Stimulated activated CD4-positive, alpha-beta T cell treated with anti-CD3 and anti-CD28 coated beads, TNF-alpha, amount 100 ng/mL, for 24 hours (primary cell): ENCODE measurements around the gene TAF11L5.
"Not testable (repeated sequence)": the region's sequence is repeated elsewhere in the genome, so short reads cannot be mapped to it uniquely, and the experiment has no call there.

Experiments used
- DNase-seq, 3 experiments: peaks; one replicate each; pipeline ENCODE4 v3.0.0-alpha.2; 2020; ENCODE audit warnings: low read depth in 3 of 3

TAF11L5 gene

DNA sequence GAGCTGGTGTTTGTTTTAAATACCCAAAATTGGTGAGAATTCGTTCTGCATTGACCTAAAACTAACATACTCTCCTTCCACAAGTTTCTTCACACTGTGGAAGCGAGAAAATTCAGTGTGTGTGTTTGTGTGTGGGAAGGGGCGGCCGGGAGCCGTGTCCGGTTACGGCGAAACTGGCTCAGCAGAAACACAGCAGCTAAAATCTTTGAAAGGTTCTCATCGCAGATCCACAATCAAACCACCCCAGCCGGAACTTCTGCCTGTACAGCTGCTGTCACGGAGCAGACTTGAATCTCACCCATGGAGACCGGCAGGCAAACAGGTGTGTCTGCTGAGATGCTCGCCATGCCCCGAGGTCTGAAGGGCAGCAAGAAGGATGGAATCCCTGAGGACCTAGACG lies at the start of gene TAF11L5:
TAF11L5 (plus strand) TSS at position 301 of the 400 bp plus-strand sequence.
- not testable (repeated sequence) for DNase-seq

DNA sequence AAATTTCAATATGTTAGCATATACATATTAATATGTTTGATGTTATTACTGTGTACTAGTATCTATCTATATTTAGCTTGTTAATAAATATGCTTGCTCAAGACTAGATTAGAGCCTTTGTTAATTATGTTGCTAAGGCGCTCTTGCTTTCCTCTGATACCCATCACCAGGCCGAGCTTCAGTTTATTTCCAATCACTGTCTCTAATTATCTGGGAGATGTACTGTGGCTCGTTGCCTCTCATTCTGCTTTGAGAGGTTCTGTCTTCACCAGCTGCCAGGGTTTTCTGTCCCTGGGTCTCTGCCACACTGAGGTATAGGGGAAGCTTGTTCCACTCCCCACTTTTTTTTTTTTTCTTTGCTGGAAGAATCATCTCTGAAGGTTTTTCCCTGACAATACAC lies 48.0 kb upstream of the TAF11L5 start:
- DNase-seq: no peak

DNA sequence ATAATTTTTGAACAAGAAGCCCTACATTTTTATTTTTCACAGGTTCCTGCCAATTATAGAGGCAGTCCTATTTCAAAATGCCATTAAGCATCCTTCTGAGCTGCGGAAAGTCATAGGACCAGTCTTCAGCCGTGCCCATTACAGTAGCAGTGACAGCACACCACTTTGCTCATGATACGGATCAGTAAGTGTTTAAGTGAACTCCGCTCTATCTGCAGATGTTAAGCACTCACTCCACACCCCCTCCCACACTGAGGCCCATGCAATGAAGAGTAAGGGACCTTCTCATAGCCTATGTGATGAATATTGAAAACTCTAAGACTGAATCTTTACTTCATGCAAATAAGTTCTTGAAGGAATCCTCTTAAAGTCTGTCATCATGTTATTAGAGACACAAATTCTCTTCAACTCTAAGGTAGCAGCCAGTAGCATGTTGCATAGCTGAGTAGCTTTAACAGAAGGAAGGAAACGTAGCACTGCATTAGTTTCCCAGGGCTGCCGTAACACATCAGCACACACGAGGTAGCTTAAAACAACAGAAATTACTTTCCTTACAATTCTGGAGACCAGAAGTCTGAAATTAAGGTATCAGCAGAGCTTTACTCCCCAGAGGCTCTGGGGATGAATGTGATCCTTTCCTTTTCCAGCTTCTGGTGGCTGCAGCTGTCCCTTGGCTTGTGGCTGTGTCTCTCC lies 47.3 kb upstream of the TAF11L5 start:
- no peak for DNase-seq

DNA sequence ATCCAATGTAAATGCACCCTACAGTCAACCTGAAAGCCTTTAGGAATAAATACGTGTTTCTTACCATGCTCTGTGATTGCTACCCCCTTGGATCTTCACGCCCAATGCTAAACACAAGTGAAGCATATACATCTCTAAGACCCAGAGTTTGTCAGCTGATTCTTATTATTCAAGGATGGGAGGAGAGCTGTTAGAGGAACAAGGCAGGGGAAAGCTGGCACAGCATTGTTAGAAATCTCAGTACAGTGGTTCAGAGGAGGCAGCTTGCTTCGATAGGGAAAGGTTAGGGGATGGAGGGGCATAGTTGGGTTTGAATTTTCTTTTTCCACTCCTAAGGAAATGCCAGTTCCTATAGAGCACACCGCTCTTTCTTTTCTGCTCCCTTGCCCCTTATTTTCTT lies 43.7 kb upstream of the TAF11L5 start:
- no peak for DNase-seq

DNA sequence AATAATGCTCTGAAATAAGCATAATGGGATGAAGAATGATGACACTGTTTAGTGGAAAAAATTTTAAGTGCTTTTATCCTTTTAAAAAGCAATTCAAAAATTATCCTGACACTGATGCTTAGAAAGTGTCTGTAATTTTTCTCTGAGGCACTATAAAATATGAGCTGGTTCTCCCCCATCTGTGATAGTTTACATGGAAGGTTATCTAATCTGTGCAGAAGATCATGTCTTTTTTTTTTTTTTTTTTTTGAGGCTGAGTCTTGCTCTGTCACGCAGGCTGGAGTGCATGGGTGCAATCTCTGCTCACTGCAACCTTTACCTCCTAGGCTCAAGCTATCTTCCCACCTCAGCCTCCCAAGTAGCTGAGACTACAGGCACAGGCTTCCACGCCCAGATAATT lies 42.2 kb upstream of the TAF11L5 start:
- DNase-seq: no peak

DNA sequence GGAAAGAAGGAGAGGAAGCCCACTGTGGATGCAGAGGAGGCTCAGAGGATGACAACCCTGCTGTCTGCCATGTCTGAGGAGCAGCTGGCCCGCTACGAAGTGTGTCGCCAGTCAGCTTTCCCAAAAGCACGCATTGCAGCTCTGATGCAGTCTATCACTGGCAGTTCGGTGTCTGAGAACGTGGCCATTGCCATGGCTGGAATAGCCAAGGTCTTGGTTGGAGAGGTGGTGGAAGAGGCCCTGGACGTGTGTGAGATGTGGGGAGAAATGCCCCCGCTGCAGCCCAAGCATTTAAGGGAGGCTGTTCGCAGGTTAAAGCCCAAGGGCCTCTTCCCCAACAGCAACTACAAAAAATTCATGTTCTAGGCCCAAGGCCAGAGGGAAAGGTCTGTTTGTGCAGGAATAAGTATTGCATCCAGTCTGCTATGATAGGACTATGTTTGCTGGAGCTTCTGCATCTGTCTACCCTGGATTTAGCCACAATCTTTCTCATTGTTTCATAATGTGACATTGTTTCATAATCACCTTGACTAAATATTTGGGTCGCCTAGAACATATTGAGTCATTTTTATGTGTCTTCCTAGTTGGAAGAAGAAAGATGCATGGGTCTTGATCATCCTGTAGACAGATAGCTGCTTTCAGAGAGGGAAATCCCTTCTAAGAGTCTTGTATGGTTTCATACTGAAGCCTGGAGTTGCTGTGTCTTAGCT lies 38.4 kb upstream of the TAF11L5 start:
- DNase-seq: not testable (repeated sequence)

DNA sequence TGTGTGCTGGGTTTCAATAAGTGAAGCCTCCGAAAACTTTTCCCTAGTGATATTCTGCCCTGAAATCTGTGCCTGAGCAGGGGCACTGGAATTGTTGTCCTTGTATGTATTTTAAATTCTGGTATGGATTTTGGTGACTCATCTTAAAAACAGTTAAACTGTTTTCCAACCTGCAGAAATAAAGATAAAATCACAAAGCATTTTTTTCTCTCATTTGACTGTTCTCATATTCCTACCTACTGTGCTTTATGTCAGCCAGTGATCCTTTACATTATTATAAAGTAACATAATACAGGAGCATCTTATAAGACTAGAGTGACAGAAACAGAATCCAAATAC lies 37.9 kb upstream of the TAF11L5 start:
- no peak for DNase-seq

DNA sequence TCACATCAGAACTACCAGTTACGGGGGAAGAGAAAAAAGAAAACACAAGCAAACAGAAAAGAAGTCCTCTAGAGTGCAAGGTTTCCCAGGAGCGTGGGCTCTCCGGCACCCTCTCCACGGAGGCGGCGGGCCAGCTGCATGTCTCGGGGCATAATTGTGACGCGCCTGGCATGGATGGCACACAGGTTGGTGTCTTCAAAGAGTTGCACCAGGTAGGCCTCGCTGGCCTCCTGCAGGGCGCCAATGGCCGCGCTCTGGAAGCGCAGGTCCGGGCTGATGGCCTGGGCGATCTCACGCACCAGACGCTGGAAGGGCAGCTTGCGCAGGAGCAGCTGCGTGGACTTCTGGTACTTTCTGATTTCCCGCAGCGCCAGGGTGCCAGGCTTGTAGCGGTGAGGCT lies 33.8 kb upstream of the TAF11L5 start:
- not testable (repeated sequence) for DNase-seq

DNA sequence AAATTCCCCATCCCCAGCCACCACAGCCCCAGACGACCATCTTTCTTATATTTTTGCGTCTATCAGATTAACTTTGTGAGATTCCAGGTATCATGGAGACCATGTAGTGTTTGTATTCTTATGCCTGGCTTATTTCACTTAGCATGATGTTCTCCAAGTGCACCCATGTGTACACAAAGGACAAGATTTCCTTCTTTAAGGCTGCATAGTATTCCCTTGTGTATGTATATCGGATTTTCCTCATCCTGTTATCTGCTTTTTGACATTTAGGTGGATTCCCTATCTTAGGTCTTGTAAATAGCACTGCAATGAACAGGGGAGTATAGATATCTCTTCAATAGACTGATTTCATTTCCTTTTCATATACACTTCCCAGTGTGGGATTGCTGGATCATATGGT lies 32.3 kb upstream of the TAF11L5 start:
- DNase-seq: no peak

DNA sequence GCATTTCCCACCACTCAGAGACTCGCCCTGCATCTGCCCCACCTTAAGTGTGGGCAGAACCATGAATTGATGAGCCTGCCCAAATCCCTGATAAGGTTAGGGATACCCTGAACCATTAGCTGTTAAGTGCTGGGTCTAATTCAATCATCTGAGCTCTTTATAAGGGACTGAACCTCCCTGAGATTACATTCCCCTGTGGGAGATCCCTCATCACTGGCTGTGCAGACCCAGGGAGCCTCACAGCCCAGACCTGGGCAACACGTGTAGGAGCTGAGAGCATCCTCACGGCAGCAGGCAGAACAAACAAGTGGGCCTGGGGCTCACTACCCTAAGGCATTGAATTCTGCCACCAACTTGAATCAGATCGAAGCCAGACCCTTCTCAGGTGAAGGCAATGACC lies 27.6 kb upstream of the TAF11L5 start:
- no peak for DNase-seq

DNA sequence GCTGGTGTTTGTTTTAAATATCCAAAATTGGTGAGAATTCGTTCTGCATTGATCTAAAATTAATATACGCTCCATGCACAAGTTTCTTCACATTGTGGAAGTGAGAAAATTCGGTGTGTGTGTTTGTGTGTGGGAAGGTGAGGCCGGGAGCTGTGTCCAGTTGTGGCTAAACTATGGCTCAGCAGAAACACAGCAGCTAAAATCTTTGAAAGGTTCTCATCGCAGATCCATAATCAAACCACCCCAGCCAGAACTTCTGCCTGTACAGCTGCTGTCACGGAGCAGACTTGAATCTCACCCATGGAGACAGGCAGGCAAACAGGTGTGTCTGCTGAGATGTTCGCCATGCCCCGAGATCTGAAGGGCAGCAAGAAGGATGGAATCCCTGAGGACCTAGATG lies 27.1 kb upstream of the TAF11L5 start, which contains the start of gene TAF11L2:
TAF11L2 (plus strand) TSS at position 301 of the 400 bp plus-strand sequence.
- DNase-seq: not testable (repeated sequence)

DNA sequence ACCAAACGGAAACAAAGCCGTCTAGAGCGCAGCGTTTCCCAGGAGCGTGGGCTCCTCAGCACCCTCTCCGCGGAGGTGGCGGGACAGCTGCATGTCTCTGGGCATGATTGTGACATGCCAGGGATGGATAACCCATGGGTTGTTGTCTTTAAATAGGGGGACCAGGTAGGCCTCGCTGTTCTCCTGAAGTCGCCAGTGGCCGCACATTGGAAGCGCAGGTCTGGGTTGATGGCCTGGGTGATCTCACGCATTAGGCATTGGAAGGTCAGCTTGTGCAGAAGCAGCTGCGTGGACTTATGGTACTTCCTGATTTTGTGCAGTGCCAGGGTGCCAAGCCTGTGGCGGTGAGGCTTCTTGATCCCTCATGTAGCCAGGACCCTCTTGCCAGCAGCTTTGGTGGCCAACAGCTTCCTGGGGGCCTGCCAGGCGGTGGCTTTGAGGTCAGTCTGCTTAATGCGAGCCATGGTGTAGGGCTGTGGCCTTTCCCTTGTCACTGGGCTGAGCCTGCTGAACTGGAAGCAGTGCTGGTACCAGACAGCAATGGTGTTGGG lies 13.2 kb upstream of the TAF11L5 start:
- no peak for DNase-seq

DNA sequence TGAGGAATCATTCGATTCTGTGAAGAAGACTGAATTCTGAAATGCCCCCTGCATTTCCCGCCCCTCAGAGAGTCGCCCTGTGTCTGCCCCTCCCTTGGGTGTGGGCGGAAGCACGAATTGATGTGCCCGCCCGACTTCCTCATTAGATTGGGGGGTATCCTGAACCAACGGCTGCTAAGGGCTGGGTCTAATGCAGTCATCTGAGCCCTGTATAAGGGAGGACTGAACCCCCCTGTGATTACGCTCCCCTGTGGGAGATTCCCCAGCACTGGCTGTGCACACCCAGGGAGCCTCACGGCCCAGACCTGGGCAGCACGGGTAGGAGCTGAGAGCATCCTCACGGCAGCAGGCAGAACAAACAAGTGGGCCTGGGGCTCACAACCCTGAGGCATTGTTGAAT lies 7.5 kb upstream of the TAF11L5 start:
- peak in 1 of 3 experiments; percentile 7 for DNase-seq

DNA sequence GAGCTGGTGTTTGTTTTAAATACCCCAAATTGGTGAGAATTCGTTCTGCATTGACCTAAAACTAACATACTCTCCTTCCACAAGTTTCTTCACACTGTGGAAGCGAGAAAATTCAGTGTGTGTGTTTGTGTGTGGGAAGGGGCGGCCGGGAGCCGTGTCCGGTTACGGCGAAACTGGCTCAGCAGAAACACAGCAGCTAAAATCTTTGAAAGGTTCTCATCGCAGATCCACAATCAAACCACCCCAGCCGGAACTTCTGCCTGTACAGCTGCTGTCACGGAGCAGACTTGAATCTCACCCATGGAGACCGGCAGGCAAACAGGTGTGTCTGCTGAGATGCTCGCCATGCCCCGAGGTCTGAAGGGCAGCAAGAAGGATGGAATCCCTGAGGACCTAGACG lies 7.0 kb upstream of the TAF11L5 start, which contains the start of gene TAF11L3:
TAF11L3 (plus strand) TSS at position 301 of the 400 bp plus-strand sequence.
- not testable (repeated sequence) for DNase-seq

DNA sequence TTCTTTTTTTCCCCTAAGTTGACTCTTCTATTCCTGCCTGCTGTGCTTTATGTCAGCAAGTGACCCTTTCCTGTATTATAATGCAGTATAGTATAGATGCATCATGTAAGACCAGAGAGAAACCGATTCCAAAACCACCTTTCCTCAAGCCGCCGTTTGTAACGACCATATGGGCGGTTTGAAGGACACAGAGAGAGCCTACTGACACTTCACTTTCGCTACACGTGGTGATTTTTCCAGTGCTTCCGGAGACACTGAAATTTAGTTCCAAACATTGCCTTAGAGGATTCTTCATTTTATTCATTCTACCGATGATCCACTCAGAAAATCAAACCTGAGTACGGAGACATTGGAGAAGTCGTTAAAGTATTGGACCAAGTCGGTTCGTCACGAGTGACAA lies 5.5 kb upstream of the TAF11L5 start:
- not testable (repeated sequence) for DNase-seq

DNA sequence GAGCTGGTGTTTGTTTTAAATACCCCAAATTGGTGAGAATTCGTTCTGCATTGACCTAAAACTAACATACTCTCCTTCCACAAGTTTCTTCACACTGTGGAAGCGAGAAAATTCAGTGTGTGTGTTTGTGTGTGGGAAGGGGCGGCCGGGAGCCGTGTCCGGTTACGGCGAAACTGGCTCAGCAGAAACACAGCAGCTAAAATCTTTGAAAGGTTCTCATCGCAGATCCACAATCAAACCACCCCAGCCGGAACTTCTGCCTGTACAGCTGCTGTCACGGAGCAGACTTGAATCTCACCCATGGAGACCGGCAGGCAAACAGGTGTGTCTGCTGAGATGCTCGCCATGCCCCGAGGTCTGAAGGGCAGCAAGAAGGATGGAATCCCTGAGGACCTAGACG lies 3.5 kb upstream of the TAF11L5 start, which contains the start of gene TAF11L4:
TAF11L4 (plus strand) TSS at position 301 of the 400 bp plus-strand sequence.
- not testable (repeated sequence) for DNase-seq

DNA sequence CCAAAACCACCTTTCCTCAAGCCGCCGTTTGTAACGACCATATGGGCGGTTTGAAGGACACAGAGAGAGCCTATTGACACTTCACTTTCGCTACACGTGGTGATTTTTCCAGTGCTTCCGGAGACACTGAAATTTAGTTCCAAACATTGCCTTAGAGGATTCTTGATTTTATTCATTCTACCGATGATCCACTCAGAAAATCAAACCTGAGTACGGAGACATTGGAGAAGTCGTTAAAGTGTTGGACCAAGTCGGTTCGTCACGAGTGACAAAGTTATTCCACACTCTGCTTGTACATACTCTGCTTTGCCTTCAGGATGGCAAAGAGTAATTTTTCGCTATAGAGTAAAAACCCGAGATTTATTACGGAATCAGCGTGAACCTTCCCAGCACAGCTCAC lies 1.5 kb downstream of the TAF11L5 start:
- peak in 2 of 3 experiments; percentile 2 to 5 for DNase-seq

DNA sequence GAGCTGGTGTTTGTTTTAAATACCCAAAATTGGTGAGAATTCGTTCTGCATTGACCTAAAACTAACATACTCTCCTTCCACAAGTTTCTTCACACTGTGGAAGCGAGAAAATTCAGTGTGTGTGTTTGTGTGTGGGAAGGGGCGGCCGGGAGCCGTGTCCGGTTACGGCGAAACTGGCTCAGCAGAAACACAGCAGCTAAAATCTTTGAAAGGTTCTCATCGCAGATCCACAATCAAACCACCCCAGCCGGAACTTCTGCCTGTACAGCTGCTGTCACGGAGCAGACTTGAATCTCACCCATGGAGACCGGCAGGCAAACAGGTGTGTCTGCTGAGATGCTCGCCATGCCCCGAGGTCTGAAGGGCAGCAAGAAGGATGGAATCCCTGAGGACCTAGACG lies 3.3 kb downstream of the TAF11L5 start, which contains the start of gene TAF11L6:
TAF11L6 (plus strand) TSS at position 301 of the 400 bp plus-strand sequence.
- not testable (repeated sequence) for DNase-seq
